GM21360 (cell line): ENCODE measurements around the gene FBN2.

ENCODE experiments used
- ATAC-seq: cut with Tn5 transposase; IDR thresholded peaks from one replicate; pipeline ENCODE4 v1.9.1; 2021; ENCODE audit warnings: mild to moderate bottlenecking, moderate library complexity; ENCODE audit not compliant: unreplicated experiment

FBN2 gene

GRCh38 chr5:128259607-128260021, 278.4 kb downstream of the FBN2 start:
- ATAC-seq = no peak

- no peak for ATAC-seq
These were observed 279.7 kb downstream of the FBN2 start for GRCh38 chr5:128258372-128258771.

- ATAC-seq = no peak
These were observed 281.0 kb downstream of the FBN2 start for GRCh38 chr5:128257076-128257475.

- ATAC-seq = no peak
These were observed 283.3 kb downstream of the FBN2 start for GRCh38 chr5:128254789-128255188.

- no peak for ATAC-seq
These were observed 284.2 kb downstream of the FBN2 start for GRCh38 chr5:128253880-128254279.

GRCh38 chr5:128253161-128253560, 284.9 kb downstream of the FBN2 start:
- no peak for ATAC-seq

GRCh38 chr5:128252756-128253155, 285.3 kb downstream of the FBN2 start:
- no peak for ATAC-seq

GRCh38 chr5:128252196-128252595, 285.8 kb downstream of the FBN2 start:
- no peak for ATAC-seq

- ATAC-seq = no peak
These were observed 292.1 kb downstream of the FBN2 start for GRCh38 chr5:128245974-128246373.

GRCh38 chr5:128243958-128244582, 294.0 kb downstream of the FBN2 start:
- no peak for ATAC-seq

GRCh38 chr5:128241051-128241695, 296.9 kb downstream of the FBN2 start:
- ATAC-seq = no peak

- no peak for ATAC-seq
These were observed 300.5 kb downstream of the FBN2 start for GRCh38 chr5:128237546-128237945.

- ATAC-seq = no peak
These were observed 301.0 kb downstream of the FBN2 start for GRCh38 chr5:128237000-128237399.

GRCh38 chr5:128236334-128236733, 301.7 kb downstream of the FBN2 start:
- ATAC-seq = no peak

GRCh38 chr5:128234928-128235641, 303.0 kb downstream of the FBN2 start:
- no peak for ATAC-seq

GRCh38 chr5:128228521-128228920, 309.5 kb downstream of the FBN2 start:
- no peak for ATAC-seq

GRCh38 chr5:128228008-128228407, 310.0 kb downstream of the FBN2 start:
- no peak for ATAC-seq

- no peak for ATAC-seq
These were observed 312.6 kb downstream of the FBN2 start for GRCh38 chr5:128225245-128226030.

- ATAC-seq = no peak
These were observed 313.7 kb downstream of the FBN2 start for GRCh38 chr5:128224336-128224735.

- no peak for ATAC-seq
These were observed 317.2 kb downstream of the FBN2 start for GRCh38 chr5:128220841-128221240.

GRCh38 chr5:128216860-128217531, 321.0 kb downstream of the FBN2 start:
- no peak for ATAC-seq
